Stimulated activated CD4-positive, alpha-beta T cell treated with anti-CD3 and anti-CD28 coated beads, Interleukin-2, amount 100 ng/mL, for 48 hours (primary cell): Measurements from ENCODE around the gene HOXB7.

Experiments used
- DNase-seq, 2 donors: peaks; one replicate each; pipeline ENCODE4 v3.0.0-alpha.2; 2020

Gene HOXB7

DNA sequence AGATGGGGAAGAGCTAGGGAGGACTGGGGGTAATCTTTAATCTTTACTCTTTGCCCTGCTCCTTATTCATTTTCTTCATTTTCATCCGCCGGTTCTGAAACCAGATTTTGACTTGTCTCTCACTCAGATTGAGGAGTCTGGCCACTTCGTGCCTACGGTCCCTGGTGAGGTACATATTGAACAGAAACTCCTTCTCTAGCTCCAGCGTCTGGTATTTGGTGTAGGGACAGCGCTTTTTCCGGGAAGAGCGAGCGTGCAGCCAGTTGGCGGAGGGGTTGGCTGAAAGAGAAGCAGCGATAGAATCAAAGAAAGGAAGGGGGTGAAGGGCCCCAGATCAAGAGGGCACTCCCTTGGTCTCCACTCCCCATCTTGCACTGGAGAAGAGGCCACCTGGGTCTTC is 12.0 kb upstream of the HOXB7 start:
- no peak for DNase-seq

DNA sequence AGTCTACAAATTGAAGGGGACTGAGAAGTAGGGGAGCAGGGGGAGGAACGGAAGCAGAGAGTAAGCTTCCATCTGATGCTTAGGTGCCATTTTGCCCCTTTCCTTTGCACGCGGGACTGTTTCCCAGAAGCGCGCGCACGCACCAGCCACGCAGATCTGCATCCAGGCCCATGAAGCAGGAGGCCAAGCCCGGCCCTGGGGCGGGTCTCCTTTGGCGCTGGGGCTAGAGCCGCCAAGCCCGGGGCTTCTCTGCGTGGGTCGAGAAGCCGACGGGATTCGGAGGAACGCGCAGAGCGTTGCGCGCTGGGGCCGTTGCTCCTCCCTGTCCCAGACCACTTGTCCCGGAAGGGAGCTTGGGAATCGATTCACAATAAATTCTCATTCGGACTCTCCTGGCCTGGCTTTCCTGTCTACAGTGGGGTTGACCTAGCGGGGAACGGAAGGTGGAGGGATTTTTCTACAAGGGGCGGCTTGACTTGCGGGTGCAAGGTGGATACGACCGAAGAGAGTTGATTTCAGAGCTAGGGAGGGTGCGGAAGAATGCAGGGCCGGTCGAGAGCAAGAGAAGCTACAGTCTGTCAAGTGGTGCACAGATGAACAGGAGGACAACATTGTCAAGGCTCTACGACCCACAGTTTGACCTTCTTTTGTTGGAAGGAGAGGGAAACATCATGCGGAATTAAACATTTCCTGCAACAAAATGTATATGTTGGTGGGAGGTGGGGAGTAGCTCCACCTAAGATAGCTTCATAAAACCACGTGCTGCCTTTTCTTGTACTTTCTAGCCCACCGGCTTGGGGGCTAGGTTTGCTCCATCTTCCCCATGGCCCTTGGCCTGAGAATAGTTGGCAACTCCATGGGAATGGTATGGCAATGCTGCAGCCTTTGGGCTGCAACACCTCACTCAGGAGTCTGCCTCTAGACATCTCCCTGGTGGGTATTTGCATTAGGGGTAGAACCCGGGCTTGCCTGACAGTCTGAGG is 10.9 kb upstream of the HOXB7 start:
- no peak for DNase-seq

DNA sequence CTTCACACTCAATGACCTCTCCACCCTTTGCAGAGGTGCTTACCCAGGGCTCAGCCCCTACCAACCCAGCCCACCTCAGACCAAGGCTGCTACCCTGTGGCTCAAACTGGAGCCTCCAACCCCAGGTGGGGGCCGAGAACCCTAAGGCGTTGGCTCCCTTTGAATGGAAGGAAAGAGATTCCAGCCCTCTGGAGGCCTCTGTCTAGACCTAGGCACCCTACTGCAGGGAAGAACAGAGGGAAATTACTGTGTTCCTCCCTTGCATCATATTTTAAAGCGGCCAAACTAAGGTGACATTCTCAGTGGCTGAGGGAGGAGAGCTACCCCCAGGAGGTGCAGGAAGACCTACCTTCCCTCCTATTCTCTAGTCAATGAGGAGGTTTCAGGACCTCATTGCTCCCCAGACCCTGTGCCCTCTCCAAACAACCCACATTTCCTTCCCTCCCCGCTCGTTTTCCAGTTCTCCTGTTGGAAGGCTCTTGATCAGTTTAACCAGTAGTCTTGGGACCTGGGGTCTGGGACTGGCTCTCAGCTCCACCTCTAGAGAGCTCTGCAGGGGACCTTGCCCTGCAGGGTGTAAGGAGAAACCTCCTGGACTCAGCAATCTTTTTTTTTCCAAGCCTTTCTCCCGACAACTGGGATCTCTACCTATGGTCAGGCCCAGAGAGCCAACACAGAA is 9.8 kb upstream of the HOXB7 start:
- no peak for DNase-seq

DNA sequence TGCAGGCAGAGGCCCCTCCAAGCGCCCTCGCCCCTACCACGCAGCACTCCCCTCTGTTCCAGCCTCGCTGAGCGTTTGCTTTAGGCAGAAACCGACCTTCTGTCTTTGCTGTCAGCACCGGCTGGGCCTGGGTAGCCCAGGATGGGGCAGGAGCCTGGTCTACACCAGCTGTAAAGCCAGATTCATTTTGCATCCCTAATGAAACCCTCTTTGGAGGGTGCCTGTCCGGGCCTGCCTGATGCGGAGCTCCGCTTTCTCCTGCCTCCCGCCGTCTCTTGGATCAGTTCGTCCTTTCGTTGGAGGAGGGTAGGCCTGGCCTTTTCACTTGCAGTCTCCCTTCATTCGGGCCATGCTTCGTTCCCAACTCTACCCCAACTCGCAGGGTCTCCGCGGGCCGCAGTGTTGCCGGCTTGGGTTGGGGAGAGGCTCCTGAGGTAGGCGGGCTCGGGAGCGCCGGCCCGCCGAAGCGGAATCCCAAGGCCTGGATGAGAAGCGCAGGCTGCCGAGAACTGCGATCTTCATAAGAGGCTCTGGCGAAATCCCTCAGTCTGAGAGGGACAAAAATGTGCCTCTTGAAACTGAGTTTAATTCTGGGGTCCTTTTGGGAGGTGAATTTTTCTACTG is 9.1 kb upstream of the HOXB7 start:
- no peak for DNase-seq

DNA sequence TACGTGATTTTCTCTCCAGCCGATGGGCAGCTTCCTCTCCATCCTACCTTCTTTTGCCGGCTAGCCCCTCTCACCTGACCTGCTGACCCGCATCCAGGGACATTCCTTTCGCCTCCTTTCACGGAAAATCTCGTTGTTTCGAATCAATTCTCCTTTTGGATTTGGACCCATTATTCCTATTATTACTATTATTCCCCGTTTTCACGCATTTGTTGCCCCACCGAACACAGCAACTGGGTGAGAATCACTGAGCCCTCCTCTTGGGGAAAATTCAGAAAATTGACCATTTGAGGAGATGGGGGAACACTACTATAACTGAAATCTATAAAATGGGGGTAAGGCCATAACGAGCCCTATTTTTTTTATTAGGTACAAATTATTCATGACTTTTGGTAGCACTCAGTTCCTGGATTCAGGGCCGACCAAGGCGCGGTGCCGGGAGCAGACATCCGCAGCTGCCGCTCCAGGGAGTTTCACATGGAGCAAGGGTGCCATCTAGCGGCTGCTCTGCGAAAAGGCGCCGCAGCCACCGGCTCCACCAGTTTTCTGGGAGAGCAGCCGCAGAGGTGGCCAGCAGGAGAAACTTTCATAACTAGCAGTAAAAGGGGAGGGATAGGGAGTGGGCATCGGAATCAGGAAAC is 7.6 kb upstream of the HOXB7 start:
- DNase-seq: peak; percentile 89 to 90

DNA sequence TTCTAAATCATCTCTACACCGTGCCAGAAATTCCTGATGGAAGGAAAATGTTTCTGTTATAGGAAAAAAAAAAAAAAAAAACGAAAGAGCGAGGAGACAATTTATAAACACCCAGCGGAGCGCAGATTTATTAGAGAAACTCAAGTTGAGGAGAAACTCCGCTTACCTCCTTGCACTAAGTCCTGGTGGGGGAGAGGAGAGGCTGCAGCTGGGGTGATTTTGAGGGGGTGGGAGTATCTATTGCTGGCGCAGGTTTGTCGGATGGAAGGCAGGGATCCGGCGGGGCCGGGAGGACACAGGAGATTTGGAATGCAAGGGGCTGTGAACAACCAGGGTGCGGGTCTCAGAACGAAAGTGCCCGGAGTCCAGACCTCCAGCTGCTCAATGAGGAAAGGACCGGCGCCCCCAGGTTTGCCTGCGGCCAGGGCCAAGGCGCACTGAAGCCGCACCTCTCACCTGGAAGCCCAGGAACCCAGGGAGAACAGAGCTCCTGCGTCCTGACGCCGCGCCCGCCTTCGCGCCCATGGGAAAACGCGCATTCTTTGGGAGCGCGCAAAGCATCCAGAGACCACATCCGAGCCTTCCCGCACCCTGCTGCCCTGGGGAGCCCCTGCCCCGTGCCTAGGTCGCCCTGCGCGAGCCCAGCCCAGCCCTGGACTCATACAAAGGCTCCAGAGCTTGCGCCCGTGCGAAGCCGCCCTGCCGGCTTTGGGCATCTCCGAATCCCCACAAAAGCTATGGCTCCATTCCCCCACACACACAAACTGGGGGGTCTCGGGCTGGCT is 6.8 kb upstream of the HOXB7 start:
- DNase-seq: no peak

DNA sequence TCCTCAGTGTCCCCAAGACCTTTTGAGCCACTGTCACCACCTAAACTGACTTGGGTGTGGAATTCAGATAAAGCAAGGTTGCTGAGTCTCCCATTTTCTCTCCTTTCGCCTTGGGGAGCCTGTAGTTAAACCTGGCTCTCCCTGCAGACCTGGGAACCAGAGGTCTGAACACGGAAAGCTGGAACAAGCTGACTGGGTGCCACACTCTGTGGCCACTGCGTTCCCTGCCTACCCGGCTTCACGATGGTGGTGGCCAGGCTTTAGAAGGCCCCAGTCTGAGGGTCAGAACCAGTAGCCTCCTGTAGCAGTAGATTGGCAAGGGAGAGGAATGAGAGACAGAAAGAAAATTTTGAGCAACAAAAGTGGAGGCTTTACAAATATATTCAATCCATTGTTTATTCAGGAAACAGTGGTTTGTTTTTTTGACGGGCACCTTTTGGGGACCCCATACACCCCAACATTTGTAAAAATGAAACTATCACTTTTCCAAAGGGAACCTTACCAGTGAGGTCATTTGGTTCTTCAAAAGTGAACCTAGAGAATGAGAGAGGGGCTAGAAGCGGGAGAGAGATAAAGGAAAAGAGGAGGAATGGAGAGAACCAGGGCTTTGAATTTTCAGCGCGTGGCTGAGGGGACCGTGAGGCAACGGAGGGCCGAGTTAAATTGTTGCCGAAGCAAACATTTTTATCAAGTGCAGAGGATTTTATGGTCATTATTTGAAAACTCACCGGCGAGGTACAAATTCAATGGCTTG is 6.1 kb upstream of the HOXB7 start:
- DNase-seq: no peak

DNA sequence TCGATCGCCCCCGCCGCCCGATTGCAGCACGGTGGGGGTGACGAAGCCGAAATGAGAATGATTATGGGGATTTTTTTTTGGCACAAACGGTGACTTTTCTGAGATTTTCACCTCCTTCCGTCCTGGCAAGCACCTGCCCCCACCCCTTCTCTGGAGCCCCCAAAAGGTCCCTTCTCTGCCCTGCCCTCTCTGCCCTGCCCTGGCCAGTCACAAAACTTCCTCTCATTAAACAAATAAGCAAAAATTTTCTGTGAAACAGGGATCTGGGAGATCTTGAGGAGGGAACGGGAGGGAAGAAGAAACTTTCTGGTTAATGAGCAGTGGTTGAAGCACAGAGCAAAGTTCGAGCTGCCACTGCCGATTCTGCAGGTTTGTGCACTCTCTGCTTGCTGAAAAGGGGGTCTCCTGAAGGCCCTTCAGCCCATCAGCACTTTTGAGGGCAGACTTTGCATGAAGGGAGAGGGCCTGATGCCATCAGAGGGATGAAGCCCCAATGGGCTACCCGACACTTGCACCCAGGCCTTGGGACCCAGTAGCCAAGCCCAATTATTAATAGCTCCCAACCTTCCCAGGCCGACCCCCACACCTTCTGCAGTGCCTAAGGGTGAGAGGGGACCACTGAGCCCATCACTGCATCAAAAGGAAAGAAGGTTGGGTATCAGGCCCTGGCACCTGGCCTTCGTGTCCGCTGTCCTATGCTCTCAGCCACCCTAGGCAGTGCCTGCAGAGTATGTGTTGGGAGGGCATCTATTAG is 5.3 kb upstream of the HOXB7 start:
- no peak for DNase-seq

DNA sequence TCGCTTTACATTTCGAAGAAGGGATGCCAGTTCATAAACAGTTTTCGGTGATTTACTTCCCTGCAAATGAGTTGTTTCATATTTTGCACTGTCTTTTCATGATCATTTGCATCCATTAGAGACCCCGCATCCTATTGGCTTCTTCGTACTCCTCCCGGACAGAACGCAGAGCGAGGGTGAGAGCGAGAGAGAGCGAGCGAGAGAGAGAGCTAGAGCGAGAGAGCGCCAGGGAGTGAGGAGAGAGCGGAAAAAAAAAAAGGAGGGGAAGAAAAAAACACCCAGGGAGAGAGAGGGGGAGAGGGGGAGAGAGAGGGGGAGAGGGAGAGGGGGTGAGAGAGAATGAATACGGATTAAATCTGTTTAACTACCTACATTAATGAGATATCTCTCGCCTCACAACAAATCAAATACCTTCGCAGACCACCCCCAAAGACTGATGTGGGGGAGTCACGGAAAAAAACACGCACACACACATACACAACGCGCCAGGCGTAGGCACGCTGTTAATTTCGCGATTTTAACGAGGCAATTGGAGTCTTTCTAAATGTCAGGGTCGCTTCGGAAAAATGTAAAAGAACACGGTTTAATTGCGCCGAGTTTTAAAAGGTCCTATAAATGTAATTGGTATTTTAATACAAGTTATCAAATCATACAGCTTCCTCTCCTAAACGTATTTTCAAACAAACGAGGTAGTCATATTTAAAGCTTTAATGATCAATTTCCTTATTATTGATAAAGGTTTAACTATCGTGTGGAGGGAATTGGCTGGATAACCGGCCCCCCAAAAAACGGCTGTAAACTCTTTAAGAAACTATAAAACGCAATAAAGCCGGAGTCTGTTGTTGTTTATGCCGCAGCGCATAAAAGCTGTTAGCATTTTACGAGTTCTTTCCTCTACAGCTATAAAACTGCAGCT is 4.5 kb upstream of the HOXB7 start, which contains the start of gene HOXB8:
TSS of gene HOXB8 (minus strand) at position 246 of the 916 bp plus-strand sequence. CDS start 588 bp downstream, outside the sequence.
- DNase-seq: no peak

DNA sequence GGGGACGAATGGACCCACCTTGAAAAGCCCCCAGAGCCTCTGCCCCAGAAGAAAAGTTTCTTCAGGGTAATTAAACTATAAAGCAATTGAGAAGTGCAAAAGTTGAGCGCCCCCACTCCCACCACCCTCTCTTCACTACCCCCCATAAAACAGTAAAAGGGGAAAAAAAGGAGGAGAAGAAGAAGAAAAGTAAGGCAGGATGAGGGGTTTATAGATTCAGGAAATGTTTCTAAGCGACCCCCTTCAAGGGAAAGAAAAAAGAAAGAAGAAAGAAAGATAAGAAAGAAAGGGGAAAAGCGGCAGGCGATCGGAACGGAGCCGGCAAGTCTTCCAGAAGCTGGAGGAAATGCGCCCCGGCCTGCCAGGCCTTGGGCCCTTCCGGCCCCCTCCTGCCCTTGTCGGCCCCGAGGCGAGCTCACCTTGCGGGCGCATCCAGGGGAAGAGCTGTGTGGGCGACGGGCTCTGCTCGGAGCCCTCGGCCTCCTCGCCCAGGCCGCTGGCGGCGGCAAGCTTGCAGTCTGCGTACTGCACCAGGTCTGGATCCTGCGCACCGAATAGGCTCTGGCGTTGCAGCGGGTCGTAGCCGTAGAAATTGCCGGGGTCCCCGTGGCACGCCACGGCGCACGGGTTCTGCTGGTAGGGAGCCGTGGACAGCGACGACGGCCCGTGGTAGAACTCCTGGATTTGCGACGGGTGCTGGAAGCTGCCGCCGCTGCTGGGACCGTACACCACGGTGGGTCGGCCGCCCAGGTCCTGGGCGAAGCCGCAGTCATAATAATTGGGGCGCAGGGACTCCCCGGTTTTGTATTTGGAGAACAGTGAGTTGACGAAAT is 3.3 kb upstream of the HOXB7 start:
- DNase-seq: no peak

DNA sequence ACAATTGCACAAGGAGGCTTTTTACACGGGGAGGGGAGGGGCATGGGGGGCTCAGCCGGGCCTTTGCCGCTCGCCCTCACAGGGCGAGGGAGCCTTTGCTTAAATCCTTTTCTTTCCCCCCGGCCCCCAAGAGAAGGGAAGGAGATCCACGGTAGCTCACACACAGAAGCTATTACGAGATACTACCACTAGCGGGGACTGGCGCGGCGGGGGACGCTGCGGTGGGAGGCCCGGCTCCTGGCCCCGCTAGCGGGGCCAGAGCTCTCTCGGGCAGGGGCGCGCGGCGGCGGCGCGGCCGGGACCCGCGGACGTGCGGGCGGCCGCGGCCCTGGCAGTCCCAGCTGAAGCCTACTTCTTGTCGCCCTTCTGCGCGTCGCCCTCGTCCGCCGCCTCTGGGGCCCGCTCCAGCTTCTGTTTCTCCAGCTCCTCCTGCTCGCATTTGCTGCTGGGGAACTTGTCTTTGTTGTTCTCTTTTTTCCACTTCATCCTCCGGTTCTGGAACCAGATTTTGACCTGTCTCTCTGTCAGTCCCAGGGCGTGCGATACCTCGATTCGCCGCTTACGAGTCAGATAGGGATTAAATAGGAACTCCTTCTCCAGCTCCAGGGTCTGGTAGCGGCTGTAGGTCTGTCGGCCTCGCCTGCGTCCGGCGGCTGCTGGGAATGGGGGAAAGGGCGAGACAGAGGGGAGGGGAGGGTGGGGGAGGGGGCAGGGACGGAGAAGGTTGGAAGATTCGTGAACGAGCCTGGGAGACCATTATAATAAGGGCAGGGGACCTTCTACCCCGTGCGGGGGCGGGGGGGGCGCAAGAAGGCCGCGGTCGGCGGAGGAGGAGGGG is 2.3 kb upstream of the HOXB7 start:
- DNase-seq: no peak

DNA sequence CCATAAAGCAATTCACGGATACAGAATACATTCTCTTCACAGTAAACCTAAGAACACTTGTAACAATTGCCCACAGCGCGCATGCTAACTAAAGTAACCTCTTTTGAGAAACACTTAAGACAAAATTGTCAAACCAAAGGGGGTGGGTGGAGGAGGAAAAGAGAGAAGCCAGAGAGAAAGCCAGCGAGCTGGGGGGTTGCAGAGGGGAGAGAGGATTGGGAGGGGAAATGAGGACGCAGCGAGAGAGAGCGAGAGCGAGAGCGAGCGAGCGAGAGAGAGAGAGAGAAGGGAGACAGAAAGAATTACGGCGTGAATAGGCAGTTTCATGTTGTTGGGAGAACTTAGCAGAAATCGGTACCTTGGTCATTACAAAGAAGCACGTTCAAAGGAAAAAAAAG is 1.6 kb upstream of the HOXB7 start:
- DNase-seq: no peak

DNA sequence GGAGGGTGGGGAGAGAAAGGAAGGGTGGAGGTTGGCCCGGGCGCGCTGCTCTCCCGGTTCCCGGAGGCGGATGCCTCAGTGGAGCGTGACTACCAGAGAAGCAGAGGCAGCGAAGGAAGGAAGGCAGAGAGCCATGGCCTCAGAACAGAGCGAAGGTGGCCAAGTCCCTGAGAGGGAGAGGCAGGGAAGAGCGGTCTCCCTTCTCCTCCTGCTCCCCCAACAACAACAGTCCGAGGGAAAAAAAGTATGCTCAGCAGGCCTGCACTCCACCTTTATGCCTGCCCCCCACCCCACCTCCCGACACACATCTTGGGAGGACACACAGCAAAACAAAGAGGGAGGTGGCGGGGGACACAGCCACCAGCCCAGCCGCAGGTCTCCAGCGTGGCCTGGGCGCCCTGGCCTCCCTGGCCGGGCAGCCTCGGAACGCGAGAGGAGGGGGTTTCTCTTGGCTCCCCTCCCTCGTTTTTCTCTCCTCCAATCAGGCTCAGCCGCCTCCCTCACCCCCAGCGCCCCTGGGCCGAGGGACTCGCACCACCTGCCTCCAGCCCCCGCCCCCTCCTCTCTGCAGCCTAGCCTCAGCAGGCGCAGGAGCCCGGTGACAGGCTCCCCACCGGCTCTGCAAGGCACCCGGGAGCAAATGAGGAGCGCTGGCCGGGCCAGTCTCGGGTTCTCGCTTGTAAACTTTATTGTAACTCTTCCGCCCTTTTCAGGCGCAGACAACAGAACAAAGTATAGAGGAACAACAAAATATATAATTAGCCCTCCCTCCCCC is 1.1 kb upstream of the HOXB7 start:
- DNase-seq: no peak

DNA sequence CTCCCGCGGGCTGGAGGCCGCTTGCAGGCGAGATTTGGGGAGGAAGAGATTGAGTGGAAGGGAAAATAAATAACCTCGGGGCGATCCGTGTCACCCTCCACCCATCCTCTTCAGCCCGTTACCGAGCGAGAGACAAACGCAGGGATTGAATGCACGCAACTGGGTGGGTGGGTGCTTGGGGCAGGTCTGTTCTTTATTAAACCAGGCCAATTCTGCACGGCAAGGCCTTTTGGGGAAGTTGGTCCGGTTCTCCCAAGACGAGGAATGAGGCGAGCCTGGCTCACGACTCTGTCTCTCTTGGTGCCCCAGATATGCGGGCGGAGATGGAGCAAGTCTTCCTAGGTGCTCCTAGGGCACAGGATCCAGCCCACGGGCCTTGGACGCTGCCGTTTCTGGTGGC is 396 bp upstream of the HOXB7 start:
- no peak for DNase-seq

DNA sequence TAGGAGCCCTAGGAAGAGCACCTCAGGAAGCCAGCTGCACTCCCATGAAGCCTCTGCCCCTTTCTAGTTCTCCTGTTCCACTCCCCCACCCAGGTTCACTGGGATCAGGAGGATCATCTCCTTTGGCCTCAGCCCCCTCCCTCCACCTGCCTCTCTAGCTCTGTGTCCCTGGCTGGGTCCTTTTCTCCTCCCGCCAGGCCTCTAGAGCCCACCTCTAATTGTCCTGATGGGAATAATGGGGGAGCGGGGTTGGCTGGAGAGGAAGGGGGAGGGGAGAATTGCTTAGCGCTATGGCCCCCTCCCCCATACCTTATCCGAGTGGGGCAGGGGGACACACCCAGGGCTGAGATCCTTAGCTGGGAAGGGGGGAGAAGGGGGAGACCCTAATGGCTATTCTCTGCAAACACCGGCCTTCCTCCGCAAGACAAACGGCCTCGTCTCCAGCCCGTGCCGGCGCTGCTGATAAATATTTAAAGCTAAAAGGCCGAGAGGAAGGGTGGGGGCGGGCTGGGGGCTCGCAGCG is 997 bp downstream of the HOXB7 start:
- DNase-seq: no peak

DNA sequence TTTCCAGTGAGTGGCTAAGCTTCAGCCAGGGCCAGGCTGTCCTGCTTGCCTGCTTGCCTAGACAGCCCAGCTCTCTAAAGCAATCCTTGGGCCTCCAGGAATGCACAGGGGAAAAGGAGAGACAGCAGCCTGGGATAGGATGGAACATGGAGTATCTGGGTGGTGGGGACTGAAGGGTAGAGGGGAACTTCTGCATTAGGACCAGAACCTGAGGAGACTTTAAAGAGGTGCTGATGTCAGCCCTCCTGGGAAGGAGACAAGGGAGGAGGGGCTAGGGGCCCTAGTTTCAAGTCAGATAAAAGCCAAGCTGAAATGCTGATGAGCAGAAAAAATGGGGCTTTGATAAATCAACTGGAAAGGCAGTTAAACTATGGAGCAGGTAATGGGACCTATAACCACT is 1.8 kb downstream of the HOXB7 start:
- DNase-seq: no peak

DNA sequence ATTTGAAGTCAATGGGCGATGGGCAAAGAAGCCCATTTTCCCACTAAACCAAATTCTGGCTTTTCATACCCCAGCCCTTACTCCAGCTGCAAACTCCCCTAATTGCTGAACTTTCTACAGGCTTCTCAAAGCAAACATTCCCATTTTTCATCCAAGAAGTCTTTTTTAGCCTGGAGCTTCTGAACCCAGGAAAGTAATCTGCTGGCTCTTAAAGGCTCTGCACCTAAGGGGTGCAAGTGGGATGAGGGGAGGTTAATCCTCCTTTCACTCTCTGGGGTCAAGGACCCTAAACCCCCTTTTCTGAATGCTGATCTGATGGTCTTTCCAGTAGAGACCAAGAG is 2.4 kb downstream of the HOXB7 start:
- no peak for DNase-seq
